NCI-H1092 (cell line): Measurements from ENCODE around the gene IL23R.
"Not testable (repeated sequence)": the region's sequence is repeated elsewhere in the genome, so short reads cannot be mapped to it uniquely, and the experiment has no call there.

ENCODE experiments used
- DNase-seq: peaks from one replicate; lab custom pipeline; 2025; lab: John Stamatoyannopoulos, UW

Gene IL23R

DNA sequence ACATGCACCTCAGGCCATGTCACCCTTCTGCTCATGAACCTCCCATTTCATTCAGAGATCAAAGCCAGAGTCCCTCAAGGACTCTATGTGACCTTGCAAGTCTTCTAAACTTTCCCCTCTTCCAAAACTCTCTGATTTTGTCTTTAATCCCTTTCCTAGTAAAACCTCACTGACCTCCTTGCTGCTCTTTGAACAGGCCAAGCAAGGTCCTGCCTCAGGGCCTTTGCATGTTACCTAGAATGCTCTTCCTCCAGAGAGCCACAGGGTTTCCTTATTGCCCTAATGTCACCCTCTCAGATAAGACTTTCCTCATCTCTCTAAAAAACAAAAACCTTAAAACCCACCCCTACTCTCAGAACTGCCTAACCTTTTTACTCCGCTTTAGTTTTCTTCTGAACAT is 26.6 kb downstream of the IL23R start:
- no peak for DNase-seq

DNA sequence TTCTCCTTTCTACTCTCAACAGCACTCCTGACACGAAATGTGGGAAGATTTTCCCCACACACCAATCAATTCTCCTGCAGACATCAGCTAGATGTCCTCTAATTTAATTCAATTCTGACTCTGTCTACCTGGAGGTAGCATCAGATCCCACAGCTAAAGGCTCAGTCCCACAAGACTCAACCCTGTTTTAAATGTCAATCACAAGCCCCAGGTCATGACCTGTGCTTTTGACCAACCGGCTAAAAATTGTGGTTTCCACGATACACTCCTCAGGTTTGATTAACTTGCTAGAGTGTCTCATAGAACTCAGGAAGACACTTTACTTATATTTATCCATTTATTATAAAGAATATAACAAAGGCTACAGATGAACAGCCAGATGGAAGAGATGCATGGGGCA is 27.4 kb downstream of the IL23R start:
- DNase-seq, result no peak

GRCh38 chr1:67194209-67194863 is 28.1 kb downstream of the IL23R start:
- DNase-seq, result no peak

GRCh38 chr1:67200755-67201154 is 34.5 kb downstream of the IL23R start:
- DNase-seq, result no peak

DNA sequence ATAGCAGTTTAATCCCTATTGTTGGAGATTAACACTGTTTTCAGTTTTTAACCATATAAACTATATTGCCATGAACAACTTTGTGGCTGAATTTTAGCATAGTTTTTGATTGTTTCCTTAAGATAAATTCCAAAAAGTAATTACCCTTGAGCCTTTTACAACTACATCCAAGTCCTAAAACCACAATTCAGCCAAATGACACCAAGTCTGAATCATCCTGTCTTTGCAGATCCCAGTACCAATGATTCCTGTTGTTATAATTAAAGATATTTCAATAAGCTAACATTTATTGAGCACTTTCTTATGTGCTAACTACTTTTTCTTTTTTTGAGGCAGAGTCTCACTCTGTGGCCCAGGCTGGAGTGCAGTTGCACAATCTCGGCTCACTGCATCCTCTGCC is 35.6 kb downstream of the IL23R start:
- no peak for DNase-seq

- DNase-seq, result no peak
Observed at GRCh38 chr1:67204298-67204980, 38.2 kb downstream of the IL23R start.

DNA sequence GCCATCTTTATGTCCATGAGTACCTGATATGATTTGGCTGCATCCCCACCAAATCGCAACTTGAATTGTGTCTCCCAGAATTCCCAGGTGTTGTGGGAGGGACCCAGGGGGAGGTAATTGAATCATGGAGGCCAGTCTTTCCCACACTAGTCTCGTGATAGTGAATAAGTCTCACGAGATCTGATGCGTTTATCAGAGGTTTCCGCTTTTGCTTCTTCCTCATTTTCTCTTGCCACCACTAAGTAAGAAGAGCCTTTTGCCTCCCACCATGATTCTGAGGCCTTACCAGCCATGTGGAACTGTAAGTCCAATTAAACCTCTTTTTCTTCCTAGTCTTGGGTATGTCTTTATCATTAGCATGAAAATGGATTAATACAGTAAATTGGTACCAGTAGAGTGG is 41.1 kb downstream of the IL23R start:
- DNase-seq, result not testable (repeated sequence)

DNA sequence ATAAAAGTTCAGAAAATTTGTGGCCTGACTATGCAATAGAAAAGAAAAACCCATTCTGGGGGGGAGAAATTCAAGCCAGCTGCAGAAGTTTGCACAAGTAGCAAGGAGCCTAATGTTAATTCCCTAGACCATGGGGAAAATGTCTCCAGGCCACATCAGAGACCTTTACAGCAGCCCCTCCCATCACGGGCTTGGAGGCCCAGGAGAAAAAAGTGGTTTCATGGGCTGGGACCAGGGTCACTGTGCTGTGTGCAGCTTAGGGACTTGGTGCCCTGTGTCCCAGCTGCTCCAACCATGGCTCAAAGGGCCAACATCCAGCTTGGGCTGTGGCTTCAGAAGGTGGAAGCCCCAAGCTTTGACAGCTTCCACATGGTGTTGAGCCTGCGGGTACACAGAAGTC is 42.0 kb downstream of the IL23R start:
- DNase-seq, result no peak

DNA sequence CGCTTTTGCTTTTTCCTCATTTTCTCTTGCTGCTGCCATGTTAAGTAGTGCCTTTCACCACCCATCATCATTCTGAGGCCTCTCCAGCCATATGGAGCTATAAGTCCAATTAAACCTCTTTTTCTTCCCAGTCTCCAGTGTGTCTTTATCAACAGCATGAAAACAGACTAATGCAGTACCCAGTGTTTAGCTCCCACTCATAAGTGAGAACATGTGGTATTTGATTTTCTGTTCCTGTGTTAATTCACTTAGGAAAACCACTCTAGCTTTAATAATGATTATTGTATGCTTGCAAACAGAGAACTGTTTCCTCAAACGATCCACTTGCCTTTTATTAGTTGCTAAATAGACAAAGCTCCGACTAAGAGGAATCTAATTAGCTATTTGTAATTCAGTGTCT is 43.3 kb downstream of the IL23R start:
- no peak for DNase-seq

DNA sequence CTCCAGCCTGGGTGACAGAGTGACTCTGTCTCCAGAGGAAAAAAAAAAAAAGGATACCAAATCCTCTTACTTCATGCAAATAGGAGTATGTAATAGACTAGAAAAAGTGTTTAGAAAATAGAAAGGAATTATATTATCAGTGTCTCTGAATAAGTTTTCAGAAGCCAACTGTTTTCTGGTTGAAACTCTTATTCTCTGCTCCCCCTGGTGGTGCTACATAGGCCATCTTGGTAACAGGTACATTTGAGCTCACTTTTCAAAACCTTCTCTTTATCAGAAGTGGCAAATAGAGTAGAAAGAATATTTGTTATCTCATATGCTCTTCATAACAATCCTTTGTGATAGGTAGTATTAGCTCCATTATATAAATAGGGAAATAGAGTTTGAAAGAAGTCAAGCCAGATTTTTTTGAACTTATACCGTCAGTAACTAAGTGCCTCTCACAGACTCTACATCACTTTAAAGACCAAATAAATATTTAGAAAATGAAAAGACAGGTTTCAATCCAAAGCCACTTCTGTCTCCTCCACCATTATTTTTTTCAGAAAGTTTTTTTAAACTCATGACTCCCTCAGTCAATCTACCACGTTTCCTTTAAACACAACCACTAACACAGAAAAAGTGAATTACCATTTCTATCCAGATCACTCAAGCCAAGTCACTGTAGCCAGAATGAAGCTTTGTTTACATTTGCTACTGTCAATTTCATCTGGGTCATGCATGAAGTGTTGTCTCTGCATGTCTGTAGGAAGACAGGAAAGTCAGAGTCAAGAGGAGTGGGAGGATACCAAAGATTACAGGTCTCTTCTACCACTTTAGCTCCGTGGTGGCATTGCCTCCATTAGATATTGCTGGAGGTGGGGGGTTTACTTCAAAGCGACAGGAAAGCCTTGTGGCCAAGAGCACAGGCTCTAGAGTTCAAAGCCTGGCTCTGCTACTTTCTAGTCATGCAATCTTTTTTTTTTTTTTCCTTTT is 45.6 kb downstream of the IL23R start:
- no peak for DNase-seq

DNA sequence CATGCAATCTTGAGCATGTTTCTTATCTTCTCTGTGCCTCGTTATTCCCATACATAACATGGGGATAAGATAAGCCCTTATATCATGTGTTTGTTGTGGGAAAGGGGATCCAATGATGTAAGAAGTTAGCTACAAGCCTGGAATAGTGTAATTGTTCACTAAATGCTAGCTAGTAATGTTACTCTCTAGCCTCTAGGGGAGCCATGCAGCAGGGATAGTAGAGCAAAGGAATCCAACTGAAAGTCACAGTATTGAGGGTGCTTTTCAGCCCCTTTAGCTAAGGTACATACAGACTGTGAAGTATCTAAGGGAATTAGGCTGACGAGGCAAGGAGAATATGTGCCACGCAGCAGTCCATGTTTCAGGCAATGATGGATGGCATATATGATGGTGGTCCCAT is 46.9 kb downstream of the IL23R start:
- DNase-seq, result no peak

DNA sequence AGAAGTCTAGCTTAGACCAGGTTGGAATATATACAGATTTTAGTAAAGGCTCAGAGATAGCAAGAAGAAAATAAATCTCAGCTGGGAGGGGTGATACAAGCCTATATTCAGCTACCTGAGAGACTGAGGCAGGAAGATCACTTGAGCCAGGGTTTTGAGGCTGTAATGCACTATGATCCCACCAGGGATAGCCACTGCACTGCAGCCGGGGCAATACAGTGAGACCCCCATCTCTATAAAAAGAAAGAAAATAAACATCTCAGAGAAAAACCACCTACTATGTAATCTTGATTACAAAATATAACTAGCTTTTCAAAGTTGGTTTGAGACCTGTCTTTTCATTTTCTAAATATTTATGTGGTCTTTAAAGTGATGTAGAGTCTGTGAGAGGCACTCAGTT is 47.7 kb downstream of the IL23R start:
- DNase-seq, result no peak

- no peak for DNase-seq
Observed at GRCh38 chr1:67214420-67215174, 48.3 kb downstream of the IL23R start.

DNA sequence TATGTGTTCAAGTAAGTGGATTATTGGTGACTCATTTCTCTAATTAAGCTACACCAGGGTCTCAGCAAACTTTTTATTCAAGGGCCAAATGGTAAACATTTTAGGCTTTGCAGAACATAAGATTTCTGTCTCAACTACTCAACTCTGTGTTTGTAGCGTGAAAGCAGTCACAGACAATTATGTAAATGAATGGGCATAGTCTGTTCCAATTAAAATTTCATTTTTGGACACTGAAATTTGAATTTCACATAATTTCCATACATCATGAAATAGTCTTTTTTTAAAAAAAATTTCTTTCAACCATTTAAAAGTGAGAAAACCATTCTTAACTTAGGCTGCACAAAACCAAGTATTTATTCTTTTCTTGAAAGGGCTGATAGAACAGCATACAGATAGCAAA is 50.1 kb downstream of the IL23R start:
- no peak for DNase-seq

GRCh38 chr1:67217417-67217816 is 51.2 kb downstream of the IL23R start:
- DNase-seq, result no peak

GRCh38 chr1:67217938-67218337 is 51.7 kb downstream of the IL23R start:
- DNase-seq, result no peak

GRCh38 chr1:67224856-67225255 is 58.6 kb downstream of the IL23R start:
- DNase-seq, result no peak

- no peak for DNase-seq
Observed at GRCh38 chr1:67226688-67227087, 60.4 kb downstream of the IL23R start.

DNA sequence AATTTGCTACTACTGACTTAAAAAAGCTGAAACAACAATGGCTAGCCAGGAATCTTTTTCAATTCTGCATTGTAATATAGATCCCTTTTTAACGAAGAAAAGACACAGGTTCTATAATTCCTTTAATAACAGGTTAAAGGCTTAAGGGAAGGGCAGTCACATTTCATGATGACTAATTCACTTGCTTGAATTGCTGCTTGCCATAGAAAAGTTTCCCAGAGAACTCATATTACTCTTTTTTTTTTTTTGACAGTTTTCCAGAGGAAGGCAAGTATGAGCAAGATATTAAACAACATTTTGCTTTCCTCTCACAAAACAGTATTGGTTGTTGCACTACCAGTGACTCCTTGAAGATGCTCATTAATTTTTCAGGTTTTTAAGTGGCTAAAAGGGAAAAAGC is 60.9 kb downstream of the IL23R start:
- no peak for DNase-seq

GRCh38 chr1:67228791-67229190 is 62.5 kb downstream of the IL23R start:
- DNase-seq, result no peak

DNA sequence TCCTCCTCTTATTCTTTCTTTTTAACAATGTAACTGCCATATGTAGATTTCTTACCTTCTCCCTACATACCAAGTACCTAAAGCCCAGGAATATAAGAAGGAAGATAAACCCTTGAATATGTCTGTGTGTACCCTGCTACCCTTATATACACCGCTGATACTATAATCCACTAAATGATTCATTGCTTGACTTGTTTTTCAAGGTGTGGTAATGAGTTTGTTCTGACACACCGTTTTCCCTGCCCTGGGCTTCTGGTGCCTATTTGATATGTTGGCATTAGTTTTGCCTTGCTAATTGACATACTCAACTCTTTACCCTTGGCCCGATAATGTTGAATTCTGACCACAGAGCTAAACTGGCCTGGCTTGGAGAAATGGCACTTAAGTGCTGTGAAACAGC is 64.3 kb downstream of the IL23R start:
- DNase-seq, result no peak

DNA sequence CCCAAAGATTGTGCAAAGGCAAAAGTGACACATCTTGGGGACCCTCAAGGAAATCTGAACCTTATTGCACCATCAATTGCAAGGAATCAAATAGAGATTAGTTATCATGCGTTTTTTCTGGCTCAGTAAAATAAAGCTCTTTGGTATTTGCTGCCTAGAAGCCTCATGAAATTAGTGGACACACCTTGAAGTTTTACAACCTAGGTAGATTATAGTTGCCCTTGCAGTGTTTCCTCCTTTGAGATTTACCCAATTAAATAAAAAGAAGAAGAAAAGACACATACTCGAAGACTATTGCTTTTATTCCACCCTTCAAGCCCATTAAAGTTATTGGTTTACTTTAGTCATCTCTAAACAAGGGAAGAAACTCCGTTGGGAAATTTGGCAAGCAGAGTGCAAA is 70.0 kb downstream of the IL23R start:
- no peak for DNase-seq
